Dendritic cell treated with granulocyte-macrophage colony-stimulating factor and Interleukin-4, amounts not matched to agents 40 ng/mL and 50 ng/mL, for 4 days (primary cell): Measurements from ENCODE around the gene SYNGR1.
"Not testable (repeated sequence)": the region's sequence is repeated elsewhere in the genome, so short reads cannot be mapped to it uniquely, and the experiment has no call there.

Source experiments
- H3K27ac Mint-ChIP-seq: one replicate; pipeline ENCODE4 v1.8.0; 2022; ENCODE audit warnings: mild to moderate bottlenecking, mixed read lengths
- H3K27me3 Mint-ChIP-seq: one replicate; pipeline ENCODE4 v1.8.0; 2022; ENCODE audit warnings: mild to moderate bottlenecking, mixed read lengths
- H3K36me3 Mint-ChIP-seq: one replicate; pipeline ENCODE4 v1.8.0; 2022; ENCODE audit warnings: low read depth, mixed read lengths
- H3K4me1 Mint-ChIP-seq: one replicate; pipeline ENCODE4 v1.8.0; 2022; ENCODE audit warnings: low read depth, mixed read lengths
- H3K4me3 Mint-ChIP-seq: one replicate; pipeline ENCODE4 v1.8.0; 2022; ENCODE audit warnings: mild to moderate bottlenecking, moderate library complexity, mixed read lengths
- H3K9me3 Mint-ChIP-seq: one replicate; pipeline ENCODE4 v1.8.0; 2022; ENCODE audit warnings: mixed read lengths
- intact Hi-C: fragments of 100-400 bp; cut with micrococcal nuclease; formaldehyde crosslinking; loops from one replicate; pipeline ENCODE4 v1.15.0; 2022

SYNGR1 gene

DNA sequence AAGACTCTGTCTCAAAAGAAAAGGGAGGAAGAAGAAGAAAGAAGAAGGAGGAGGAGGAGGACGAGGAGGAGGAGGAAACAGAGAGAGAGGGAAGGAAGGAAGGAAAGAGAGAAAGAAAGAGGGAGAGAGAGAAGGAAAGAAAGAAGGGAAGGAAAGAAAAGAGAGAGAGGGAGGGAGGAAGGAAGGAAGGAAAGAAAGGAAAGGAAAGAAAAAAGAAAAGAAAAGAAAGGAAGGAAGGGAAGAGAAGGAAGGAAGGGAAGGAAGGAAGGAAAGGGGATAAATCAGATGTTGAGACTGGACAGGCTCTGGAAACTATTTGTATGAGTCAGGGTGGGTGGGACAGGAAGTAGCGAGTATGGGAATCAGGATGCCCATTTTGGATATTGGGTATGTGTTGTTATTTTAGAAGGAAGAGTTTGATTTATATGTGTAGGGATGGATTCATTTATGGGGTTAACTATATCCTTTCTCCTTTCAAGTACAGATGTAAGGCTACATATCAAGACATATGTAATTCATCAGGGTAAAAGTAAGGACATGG, 24.3 kb upstream of the SYNGR1 start:
- H3K27me3 Mint-ChIP-seq = no peaks in the 10 kb centered on the region
- intact Hi-C loops = no loop called here
- H3K9me3 Mint-ChIP-seq = no peaks in the 10 kb centered on the region
- H3K4me3 Mint-ChIP-seq = no peak overlapping the region
- peak overlapping the region; percentile 11 for H3K27ac Mint-ChIP-seq
- peaks cover 35% of the 10 kb centered on the region for H3K4me1 Mint-ChIP-seq
- H3K36me3 Mint-ChIP-seq = no peaks in the 10 kb centered on the region

DNA sequence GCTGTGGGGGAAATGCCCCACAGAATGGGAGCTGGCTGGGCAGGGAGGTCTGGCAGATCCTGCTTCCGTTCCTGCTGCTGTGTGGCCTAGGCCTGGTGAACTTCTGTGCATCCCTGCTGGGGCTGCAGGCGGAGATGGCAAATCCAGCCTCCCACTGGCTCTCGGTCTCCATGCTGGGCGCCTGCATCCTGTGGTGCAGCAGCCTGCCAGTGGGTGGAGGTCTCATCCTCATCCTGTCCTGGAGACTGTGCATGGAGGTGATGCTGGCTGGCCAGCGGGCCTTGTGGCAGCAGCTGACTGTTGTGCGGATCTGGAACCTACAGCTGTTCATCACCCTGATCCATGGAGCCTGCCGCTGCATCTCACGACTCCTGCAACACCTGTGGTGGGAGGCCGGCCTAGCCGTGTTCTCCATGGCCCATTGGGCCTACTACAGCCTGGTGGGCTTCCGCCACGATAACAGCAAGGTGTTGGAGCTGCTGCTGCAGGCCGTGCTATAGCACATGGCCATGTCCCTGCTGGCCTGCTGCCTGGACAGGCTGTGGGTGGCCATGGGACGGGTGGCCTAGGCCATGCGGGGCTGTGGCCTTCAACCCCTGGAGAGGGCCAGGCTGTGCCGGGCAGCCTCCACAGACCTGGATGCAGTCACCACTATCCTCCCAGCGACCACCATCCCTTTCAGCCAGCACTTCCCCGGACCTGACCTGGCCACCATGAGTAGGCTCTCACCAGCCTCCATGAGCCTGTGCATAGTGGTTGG, 21.6 kb upstream of the SYNGR1 start:
- H3K36me3 Mint-ChIP-seq = no peaks in the 10 kb centered on the region
- H3K4me1 Mint-ChIP-seq = peaks cover 55% of the 10 kb centered on the region
- no peaks in the 10 kb centered on the region for H3K27me3 Mint-ChIP-seq
- intact Hi-C loops = no loop called here
- H3K27ac Mint-ChIP-seq = peak overlapping the region; percentile 80
- H3K9me3 Mint-ChIP-seq = no peaks in the 10 kb centered on the region
- no peak overlapping the region for H3K4me3 Mint-ChIP-seq

DNA sequence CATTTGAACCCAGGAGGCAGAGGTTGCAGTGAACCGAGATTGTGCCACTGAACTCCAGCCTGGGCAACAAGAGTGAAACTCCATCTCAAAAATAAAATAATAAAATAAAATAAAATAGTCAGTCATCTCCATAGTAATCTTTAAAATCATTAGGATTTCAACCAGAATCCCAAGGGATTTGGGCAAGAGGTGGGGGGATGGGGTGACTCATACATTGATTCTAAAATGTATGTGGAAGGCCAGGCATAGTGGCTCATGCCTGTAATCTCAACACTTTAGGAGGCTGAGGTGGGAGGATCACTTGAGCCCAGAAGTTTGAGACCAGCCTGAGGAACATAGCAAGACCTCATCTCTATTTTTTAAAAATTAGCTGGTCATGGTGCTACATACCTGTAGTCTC, 19.2 kb upstream of the SYNGR1 start:
- H3K4me3 Mint-ChIP-seq, intact Hi-C loops, H3K36me3 Mint-ChIP-seq, H3K9me3 Mint-ChIP-seq, H3K27me3 Mint-ChIP-seq: not testable (repeated sequence)
- peak overlapping the region; percentile 37 for H3K27ac Mint-ChIP-seq
- H3K4me1 Mint-ChIP-seq = peaks cover 46% of the 10 kb centered on the region

DNA sequence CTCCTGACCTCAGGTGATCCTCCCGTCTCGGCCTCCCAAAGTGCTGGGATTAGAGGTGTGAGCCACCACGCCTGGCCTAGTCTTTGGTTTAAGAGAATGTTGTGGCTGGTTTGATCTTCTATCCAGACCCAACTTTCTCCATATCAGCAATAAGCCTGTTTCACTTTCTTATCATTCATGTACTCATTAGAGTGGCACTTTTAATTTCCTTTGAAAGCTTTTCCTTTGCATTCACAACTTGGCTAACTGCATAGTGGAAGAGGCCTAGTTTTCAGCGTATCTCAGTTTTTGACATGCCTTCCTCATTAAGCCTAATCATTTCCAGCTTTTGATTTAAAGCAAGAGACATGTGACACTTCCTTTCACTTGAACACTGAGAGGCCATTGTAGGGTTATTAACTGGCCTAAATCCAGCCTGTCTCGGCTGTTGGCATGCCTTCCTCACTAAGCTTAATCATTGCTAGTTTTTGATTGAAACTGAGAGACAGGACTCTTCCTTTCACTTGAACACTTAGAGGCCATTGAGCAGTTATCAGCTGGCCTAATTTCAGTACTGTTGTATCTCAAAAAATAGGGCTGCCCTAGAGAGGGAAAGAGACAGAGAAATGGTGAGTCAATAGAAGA, 17.2 kb upstream of the SYNGR1 start:
- H3K4me1 Mint-ChIP-seq = peaks cover 43% of the 10 kb centered on the region
- no peaks in the 10 kb centered on the region for H3K36me3 Mint-ChIP-seq
- H3K4me3 Mint-ChIP-seq = no peak overlapping the region
- H3K27me3 Mint-ChIP-seq = no peaks in the 10 kb centered on the region
- intact Hi-C loops = no loop called here
- H3K27ac Mint-ChIP-seq = peak overlapping the region; percentile 71
- H3K9me3 Mint-ChIP-seq = no peaks in the 10 kb centered on the region

DNA sequence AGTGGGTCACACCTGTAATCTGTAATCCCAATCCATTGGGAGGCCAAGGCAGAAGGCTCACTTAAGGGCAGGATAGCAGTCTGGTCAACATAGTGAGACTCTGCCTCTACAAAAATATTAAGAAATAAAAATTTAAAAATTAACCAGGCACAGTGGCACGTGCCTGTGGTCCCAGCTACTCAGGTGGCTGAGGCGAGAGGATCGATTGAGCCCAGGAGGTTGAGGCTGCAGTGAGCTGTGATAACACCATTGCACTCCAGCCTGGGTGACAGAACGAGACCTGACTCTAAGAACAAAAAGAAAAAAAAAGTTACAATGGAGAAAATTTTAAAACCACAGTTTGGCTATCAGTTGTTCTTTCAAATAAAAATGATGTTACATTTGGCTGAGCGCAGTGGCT, 13.4 kb upstream of the SYNGR1 start:
- intact Hi-C loops = no loop called here
- Mint-ChIP-seq H3K27ac (no peak overlapping the region), H3K9me3 (no peaks in the 10 kb centered on the region)

DNA sequence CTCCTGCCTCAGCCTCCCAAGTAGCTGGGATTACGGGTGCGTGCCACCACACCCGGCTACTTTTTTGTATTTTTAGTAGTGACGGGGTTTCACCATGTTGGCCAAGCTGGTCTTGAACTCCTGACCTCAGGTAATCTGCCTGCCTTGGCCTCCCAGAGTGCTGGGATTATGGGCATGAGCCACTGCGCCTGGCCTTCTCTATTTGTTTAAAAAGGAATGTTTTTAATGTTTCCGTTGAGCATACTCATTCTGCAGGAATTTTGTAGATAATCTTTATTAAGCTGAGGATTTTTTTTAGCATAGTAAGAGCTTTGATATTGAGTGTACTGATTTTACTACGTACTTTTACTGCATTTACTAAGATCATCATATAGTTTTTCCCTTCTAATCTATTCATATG, 10.0 kb upstream of the SYNGR1 start:
- H3K4me3 Mint-ChIP-seq, H3K27me3 Mint-ChIP-seq, H3K36me3 Mint-ChIP-seq, H3K9me3 Mint-ChIP-seq, H3K4me1 Mint-ChIP-seq, H3K27ac Mint-ChIP-seq: not testable (repeated sequence)
- intact Hi-C loops = loop anchor here (10.0 kb wide), 1 partner anchor 175 kb away; no protein-coding TSS in a partner anchor

More for the DNA sequence above, 13.4 kb upstream of the SYNGR1 start:
- peaks cover 17% of the 10 kb centered on the region for H3K4me1 Mint-ChIP-seq
- no peaks in the 10 kb centered on the region for H3K27me3 Mint-ChIP-seq
- H3K4me3 Mint-ChIP-seq = no peak overlapping the region
- H3K36me3 Mint-ChIP-seq = no peaks in the 10 kb centered on the region

DNA sequence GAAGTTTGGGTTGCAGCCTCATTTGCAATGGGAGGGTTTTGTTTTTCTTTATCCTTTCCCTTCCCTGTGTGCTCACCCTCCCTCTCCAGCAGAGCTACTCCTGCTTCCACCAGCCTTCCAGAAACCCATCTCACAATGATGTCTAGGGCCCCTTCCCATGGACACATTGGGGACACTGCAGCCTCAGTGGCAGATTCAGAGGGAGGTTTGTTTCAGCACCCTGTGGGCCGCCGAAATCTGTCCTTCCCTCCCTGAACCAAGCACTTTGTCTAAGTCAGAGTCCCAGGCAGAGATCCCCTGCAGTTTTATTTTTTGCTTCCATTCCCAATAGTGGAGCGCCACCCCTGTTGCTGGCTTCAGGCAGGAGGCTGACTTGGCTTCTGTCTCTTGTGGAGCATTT, 8.6 kb upstream of the SYNGR1 start:
- H3K36me3 Mint-ChIP-seq = no peaks in the 10 kb centered on the region
- peaks cover 3% of the 10 kb centered on the region for H3K27me3 Mint-ChIP-seq
- H3K27ac Mint-ChIP-seq = no peak overlapping the region
- H3K4me1 Mint-ChIP-seq = peaks cover 8% of the 10 kb centered on the region
- no peaks in the 10 kb centered on the region for H3K9me3 Mint-ChIP-seq
- H3K4me3 Mint-ChIP-seq = no peak overlapping the region
- intact Hi-C loops = loop anchor here (10.0 kb wide), 1 partner anchor 174 kb away; no protein-coding TSS in a partner anchor

DNA sequence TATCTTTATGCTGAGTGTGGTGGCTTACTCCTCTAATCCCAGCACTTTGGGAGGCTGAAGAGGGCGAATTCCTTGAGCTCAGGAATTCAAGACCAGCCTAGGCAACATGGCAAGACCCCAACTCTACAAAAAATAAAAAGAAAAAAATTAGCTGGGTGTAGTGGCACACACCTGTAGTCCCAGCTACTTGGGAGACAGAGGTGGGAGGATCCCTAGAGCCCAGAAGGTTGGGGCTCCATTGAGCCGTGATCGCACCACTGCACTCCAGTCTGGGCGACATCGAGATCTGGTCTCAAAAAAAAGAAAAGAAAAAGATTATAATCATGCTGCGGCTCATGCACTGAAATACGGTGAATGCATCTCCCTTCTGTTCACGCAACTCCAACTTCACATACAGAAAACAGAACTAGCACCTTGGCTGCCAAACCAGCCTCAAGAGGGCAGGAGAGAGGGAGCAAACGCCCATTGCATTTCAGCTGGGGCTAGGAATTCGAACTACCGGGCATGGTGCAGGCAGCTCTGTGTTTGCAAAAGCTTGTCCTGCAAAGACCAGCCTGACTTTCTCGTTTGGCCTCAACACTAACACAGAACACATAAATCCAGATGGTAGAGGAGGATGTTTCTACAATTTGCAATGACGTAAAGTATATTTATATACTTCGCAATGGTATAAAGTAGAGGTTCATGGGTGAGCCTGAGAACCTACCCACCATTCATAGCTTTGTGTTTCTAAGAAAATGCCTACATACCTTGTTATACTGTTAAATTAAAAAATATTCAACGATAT, 6.3 kb upstream of the SYNGR1 start:
- H3K4me3 Mint-ChIP-seq = no peak overlapping the region
- H3K27me3 Mint-ChIP-seq = peaks cover 3% of the 10 kb centered on the region
- intact Hi-C loops = loop anchor here (10.0 kb wide), 1 partner anchor 171 kb away; no protein-coding TSS in a partner anchor
- H3K4me1 Mint-ChIP-seq = peaks cover 8% of the 10 kb centered on the region
- H3K27ac Mint-ChIP-seq = no peak overlapping the region
- H3K36me3 Mint-ChIP-seq = no peaks in the 10 kb centered on the region
- no peaks in the 10 kb centered on the region for H3K9me3 Mint-ChIP-seq

DNA sequence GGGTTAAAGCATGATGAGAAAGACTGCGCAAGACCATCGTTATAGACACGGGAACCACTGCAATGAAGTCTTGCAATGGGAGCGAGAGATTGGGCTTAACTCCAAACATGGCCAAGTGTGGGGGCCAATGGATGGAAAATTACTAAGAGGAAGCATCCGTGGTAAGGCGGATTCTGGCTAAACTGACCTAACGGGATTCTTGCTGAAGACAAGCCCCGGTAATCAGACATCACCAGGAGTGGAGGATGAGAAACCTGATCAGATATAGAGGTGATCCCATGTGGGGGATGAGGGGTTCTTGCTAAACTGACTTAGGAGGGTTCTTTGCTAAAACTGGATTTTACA, 5.8 kb upstream of the SYNGR1 start:
- Mint-ChIP-seq H3K4me1 (peaks cover 10% of the 10 kb centered on the region), H3K4me3 (no peak overlapping the region), H3K27me3 (peaks cover 3% of the 10 kb centered on the region), H3K27ac (no peak overlapping the region), H3K36me3 (no peaks in the 10 kb centered on the region), H3K9me3 (no peaks in the 10 kb centered on the region)
- intact Hi-C loops = loop anchor here (10.0 kb wide), 1 partner anchor 171 kb away; no protein-coding TSS in a partner anchor

DNA sequence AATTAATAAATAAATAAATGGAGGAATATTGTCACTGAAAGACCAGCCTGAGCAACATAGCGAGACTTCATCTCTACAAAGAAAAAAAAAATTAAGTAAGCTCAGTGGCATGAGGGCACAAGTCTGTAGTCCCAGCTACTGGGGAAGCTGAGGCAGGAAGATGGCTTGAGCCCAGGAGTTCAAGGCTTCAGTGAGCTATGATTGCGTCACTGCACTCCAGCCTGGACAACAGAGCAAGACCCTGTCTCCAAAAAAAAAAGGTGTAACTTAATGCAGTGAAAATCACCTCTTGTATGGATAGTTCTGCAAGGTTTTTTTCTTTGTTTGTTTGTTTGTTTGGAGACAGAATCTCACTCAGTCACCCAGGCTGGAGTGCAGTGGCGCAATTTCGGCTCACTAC, 4.6 kb upstream of the SYNGR1 start:
- H3K4me3 Mint-ChIP-seq = no peak overlapping the region
- intact Hi-C loops = loop anchor here (10.0 kb wide), 1 partner anchor 170 kb away; no protein-coding TSS in a partner anchor

DNA sequence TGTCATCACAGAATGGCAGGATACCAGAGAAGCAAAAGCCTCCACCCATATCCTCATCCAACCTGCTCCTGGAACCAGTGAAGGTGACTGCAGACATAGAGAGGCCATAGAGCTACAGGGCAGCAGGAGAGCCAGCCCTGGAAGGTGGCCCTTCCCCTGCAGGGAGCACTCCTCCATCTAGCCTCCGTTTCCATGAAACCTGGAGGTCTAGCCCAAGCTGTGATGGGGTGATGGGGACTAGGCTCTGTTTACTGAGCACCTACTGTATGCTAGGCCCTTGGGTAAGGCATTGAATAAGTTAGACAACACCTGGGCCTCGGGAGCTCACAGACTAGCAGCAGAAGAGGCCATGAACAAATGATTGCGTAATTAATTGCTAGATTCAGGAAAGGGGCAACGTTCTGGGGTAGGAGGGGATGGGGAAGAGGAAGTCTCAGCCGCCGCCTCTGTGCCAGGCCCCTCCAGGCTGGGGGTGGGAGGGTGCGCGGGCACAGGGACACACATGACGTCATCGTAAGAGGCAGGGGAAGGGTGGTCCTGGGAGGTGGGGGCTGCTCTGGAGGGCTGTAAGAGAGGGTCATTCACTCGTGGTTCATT, 784 bp upstream of the SYNGR1 start:
- no peaks in the 10 kb centered on the region for H3K36me3 Mint-ChIP-seq
- peak overlapping the region; percentile 67 for H3K27ac Mint-ChIP-seq
- H3K4me1 Mint-ChIP-seq = peaks cover 28% of the 10 kb centered on the region
- H3K9me3 Mint-ChIP-seq = no peaks in the 10 kb centered on the region
- H3K4me3 Mint-ChIP-seq = peak overlapping the region; percentile 72
- intact Hi-C loops = loop anchor here (10.0 kb wide), 1 partner anchor 166 kb away; no protein-coding TSS in a partner anchor
- peaks cover 17% of the 10 kb centered on the region for H3K27me3 Mint-ChIP-seq

More for the DNA sequence above, 4.6 kb upstream of the SYNGR1 start:
- H3K4me1 Mint-ChIP-seq = peaks cover 18% of the 10 kb centered on the region
- no peaks in the 10 kb centered on the region for H3K36me3 Mint-ChIP-seq
- H3K27ac Mint-ChIP-seq = no peak overlapping the region
- H3K9me3 Mint-ChIP-seq = no peaks in the 10 kb centered on the region
- peaks cover 4% of the 10 kb centered on the region for H3K27me3 Mint-ChIP-seq

DNA sequence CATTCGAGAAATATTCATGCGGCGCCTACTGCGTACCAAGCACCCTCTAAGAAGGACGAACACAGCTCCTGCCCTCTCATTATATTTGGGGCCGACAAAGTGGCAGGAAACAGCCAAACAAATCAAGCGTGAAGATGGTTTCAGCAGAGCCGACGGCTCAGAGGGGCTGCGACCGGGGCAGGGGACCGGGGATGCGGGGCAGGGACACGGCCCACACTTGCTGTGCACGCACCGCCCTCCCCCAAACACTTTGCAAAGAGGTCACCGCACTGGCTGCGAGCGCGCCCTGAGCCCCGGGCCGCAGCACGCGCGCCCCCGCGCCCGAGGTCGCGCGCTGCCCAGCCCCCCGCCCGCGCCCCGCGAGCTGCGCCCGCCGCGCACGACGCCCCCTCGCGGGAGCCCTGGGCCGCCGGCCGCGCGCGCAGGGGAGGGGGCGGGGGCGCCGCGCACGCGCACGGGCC, 255 bp upstream of the SYNGR1 start:
- Mint-ChIP-seq H3K4me3 (peak overlapping the region; percentile 72), H3K27ac (peak overlapping the region; percentile 67), H3K36me3 (no peaks in the 10 kb centered on the region), H3K4me1 (peaks cover 28% of the 10 kb centered on the region), H3K27me3 (peaks cover 15% of the 10 kb centered on the region), H3K9me3 (no peaks in the 10 kb centered on the region)
- intact Hi-C loops = loop anchor here (10.0 kb wide), 1 partner anchor 165 kb away; no protein-coding TSS in a partner anchor
